Ovary (tissue), 9 donors: Measurements from ENCODE around the gene MYRF. TPM values are rescaled to one million over a fixed set of nuclear protein-coding genes. Genes with fewer than 3 reads are reported as not detected.

Experiments
- DNase-seq, 5 donors: peaks; one replicate each; pipeline ENCODE4 v3.0.0-alpha.2; 2019 to 2020
- H3K27ac ChIP-seq, 2 donors: fragments of 200-600 bp; one replicate each; pipeline versions ENCODE4 v1.5.1 to v1.8.0; 2019 to 2022
- H3K27me3 ChIP-seq: fragments of 200-600 bp; one replicate; pipeline ENCODE4 v1.8.0; 2022
- H3K36me3 ChIP-seq: fragments of 200-600 bp; sonication (generic); one replicate; pipeline ENCODE4 v1.5.1; 2019
- H3K4me1 ChIP-seq: one replicate; pipeline ENCODE4 v1.8.1; 2013; ENCODE audit warnings: mild to moderate bottlenecking, moderate library complexity; ENCODE audit not compliant: insufficient read depth
- H3K4me3 ChIP-seq: fragments of 200-600 bp; sonication (generic); one replicate; pipeline ENCODE4 v1.5.1; 2017
- H3K9me3 ChIP-seq, 2 donors: fragments of 200-600 bp in 1 of 2; sonication (generic) in 1 of 2; one replicate each; pipeline versions ENCODE4 v1.5.1 to v1.8.1; 2013 to 2019; ENCODE audit warnings: mild to moderate bottlenecking in 1 of 2, moderate library complexity in 1 of 2
- EP300 ChIP-seq: sonication (generic); formaldehyde crosslinking; IDR thresholded peaks from one replicate; pipeline ENCODE4 v1.6.1; 2017; ENCODE audit warnings: antibody characterized with exemption
- POLR2A ChIP-seq: fragments of 450-650 bp; IDR thresholded peaks from one replicate; pipeline ENCODE4 v1.6.1; 2017; ENCODE audit warnings: antibody characterized with exemption, mild to moderate bottlenecking, moderate library complexity
- WGBS, 3 donors: extraction: QIAGEN DNeasy Blood & Tissue Kit in 1 of 3; methylation state at CpG; one replicate each; pipeline versions ENCODE4 v1.1.5 to v1.1.7; 2013 to 2017; 5-methylcytosine and 5-hydroxymethylcytosine counted together
- intact Hi-C, 4 donors: fragments of 100-400 bp; cut with DNase I; formaldehyde crosslinking; loops; one replicate each; pipeline versions ENCODE4 v1.11.0 to v1.15.1; 2022 to 2023
- polyA plus RNA-seq, 2 donors: library from polyadenylated mRNA; stranded (reverse); fragments of 200-250 nt in 1 of 2; fragments of 350-450 nt in 1 of 2; fragmentation: Illumina TruSeq in 1 of 2; extraction: RNeasy Lipid Tissue Mini Kit (QIAGEN cat#74804) in 1 of 2; gene quantifications; one replicate each; pipeline ENCODE4 v1.2.3, GENCODE V29; 2013 to 2014
- total RNA-seq, 7 donors: library from RNA; depleted of rRNA in 2 of 7; stranded (reverse); fragments of >200 nt in 2 of 7; fragmentation: NEBNext Ultra II Directional in 3 of 7; extraction: Animal tissue kit (Norgen Biotek cat#: 25700) in 3 of 7; gene quantifications; one replicate each; pipeline versions ENCODE4 v1.1.0 to v1.2.4, GENCODE V29; 2016 to 2023
- TF ChIP-seq, protein P1 (sequence below), 3 donors: fragments of 450-650 bp in 2 of 3; fragments of 200-600 bp in 1 of 3; IDR thresholded peaks; one replicate each; pipeline versions ENCODE4 v1.5.1 to v1.8.0; 2016 to 2022; ENCODE audit warnings: antibody characterized with exemption in 3 of 3, mild to moderate bottlenecking in 1 of 3
- donor health status: DM: no; HTN: no; CAD: no; lungs with moderate emphysema.
- donor health status: DM: no; HTN: no; CAD: no.
- donor health status: Bipolar disorder and iron deficiency.
- donor health status: DM: yes; HTN: yes; CAD: no.
- donor health status: DM: no; HTN: no; CAD: no.
- donor health status: DM: yes; HTN: yes; CAD: no.

The MYRF gene
- total and polyA plus RNA-seq, 9 donors, result 6.6 to 109 (median 23.3) TPM

DNA sequence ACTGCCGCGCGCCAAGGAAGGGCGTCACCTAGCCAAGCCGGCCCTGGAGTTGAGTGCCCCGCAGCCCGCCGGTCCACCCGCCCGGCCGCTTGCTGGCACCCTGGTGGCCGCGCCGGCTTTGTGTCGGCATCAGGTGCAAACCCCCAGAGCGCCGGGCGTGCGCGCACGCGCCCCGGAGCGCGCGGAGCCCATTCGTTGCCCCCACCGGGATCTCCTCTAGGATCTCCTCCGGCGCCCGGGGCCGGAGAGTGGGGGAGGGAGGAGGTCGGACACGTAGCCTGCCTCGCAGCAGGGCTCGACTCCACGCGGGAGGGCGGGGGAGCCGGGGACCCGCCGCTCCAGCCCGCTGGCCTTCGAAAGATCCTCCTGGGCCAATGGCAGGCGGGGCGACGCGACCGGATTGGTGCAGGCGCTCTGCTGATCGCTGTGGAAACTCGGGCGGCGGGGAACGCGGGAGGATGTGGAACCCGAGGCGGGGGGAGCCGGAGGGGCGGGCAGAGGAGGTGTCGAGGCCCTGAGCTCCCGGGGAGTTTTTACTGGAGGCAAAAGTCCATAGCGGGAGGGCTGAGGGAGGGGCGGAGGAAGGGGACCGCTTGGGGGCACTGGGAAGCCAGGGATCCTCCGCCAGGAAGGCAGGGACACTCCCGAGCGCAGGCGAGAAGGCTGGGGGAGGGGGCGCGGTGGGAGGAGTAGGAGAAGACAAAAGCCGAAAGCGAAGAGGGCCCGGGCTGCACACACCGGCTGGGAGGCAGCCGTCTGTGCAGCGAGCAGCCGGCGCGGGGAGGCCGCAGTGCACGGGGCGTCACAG, 75.3 kb downstream of the MYRF start, which contains the start of gene FADS2:
TSS of gene FADS2 (plus strand) at position 730 of the 808 bp plus-strand sequence. CDS start 91 bp downstream, outside the sequence.
- H3K27me3 ChIP-seq, result no peaks in the 10 kb centered on the region
- H3K4me1 ChIP-seq, result peaks cover 8% of the 10 kb centered on the region
- peak; percentile 84 to 89 (median 86) for DNase-seq
- no peaks in the 10 kb centered on the region for H3K9me3 ChIP-seq
- WGBS, 3 donors, result 0 to 1% (median 0%) methylated on average over 44 to 83 of the region's 83 CpGs
- TF ChIP-seq POLR2A, result no peak
- TF ChIP-seq, protein P1, sequence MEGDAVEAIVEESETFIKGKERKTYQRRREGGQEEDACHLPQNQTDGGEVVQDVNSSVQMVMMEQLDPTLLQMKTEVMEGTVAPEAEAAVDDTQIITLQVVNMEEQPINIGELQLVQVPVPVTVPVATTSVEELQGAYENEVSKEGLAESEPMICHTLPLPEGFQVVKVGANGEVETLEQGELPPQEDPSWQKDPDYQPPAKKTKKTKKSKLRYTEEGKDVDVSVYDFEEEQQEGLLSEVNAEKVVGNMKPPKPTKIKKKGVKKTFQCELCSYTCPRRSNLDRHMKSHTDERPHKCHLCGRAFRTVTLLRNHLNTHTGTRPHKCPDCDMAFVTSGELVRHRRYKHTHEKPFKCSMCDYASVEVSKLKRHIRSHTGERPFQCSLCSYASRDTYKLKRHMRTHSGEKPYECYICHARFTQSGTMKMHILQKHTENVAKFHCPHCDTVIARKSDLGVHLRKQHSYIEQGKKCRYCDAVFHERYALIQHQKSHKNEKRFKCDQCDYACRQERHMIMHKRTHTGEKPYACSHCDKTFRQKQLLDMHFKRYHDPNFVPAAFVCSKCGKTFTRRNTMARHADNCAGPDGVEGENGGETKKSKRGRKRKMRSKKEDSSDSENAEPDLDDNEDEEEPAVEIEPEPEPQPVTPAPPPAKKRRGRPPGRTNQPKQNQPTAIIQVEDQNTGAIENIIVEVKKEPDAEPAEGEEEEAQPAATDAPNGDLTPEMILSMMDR (IDR thresholded peaks at IDR 0.05), result peak in 1 of 3 donors; percentile 14
- peak within 1 kb of the TSS; percentile 49 for H3K4me3 ChIP-seq
- intact Hi-C loops, result loop anchor here in 1 of 4 donors (2.0 kb wide), 1 partner anchor 63 kb away; the partner anchor contains the start of gene FADS3
- no peaks in the 10 kb centered on the region for H3K36me3 ChIP-seq
- peak within 1 kb of the TSS; percentile 59 to 71 for H3K27ac ChIP-seq

DNA sequence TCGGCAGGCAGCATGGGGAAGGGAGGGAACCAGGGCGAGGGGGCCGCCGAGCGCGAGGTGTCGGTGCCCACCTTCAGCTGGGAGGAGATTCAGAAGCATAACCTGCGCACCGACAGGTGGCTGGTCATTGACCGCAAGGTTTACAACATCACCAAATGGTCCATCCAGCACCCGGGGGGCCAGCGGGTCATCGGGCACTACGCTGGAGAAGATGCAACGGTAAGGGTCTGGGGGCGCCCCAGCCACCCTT, 75.9 kb downstream of the MYRF start:
- H3K27me3 ChIP-seq, result no peaks in the 10 kb centered on the region
- no peaks in the 10 kb centered on the region for H3K36me3 ChIP-seq
- no peaks in the 10 kb centered on the region for H3K9me3 ChIP-seq
- TF ChIP-seq POLR2A, result no peak
- TF ChIP-seq, protein P1 (IDR thresholded peaks at IDR 0.05), result no peak
- TF ChIP-seq EP300, result no peak
- 0 to 1% (median 1%) methylated on average over 16 of the region's 16 CpGs for WGBS, 3 donors
- peaks cover 8% of the 10 kb centered on the region for H3K4me1 ChIP-seq
- peak overlapping the region; percentile 49 for H3K4me3 ChIP-seq
- no peak for DNase-seq
- intact Hi-C loops, result loop anchor here in 1 of 4 donors (2.0 kb wide), 1 partner anchor 62 kb away; the partner anchor contains the start of gene FADS3
- peak overlapping the region; percentile 34 to 71 for H3K27ac ChIP-seq

DNA sequence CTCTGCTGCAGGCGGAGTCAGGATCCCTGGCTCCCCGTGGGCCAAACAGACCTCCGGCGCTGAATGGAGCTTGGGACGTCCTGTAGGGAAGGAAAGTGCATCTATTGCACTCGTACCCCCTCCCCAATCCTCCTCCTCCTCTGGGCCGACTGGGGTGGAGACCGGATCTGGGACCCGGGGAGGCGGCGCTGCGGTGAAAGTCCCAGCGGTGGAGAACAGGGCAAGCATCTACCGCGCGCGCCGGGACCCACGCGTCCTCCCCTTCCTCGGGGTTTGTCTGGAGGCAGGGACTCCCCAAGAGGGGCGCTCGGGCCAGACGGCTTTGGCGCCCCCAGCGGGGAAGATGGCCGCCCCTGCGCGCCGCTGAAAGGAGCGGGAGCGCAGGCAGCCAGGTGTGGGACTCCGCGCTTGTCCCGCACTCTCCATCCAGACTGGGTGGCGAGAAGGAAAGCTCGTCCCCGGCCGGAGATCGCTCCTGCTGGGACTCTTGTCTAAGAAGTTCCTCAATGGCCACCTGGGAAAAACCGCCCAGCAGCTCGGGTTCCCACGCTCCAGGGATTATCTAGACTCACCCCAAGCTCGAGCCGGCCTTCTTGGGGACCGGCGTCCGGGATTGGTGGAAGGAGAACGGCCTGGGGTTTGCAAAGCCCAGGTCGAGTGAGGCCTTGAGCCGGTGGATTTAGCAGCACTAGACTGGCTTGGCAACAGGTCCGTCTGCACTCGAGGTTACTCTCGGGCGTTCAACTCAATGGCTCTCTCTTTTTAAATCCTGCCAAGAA, 76.4 kb downstream of the MYRF start:
- peak; percentile 45 to 71 (median 46) for DNase-seq
- H3K4me3 ChIP-seq, result peak overlapping the region; percentile 49
- no peaks in the 10 kb centered on the region for H3K27me3 ChIP-seq
- peaks cover 8% of the 10 kb centered on the region for H3K4me1 ChIP-seq
- TF ChIP-seq EP300 (no peak), POLR2A (no peak)
- TF ChIP-seq, protein P1 (IDR thresholded peaks at IDR 0.05), result peak in 2 of 3 donors; percentile 40 to 43
- no peaks in the 10 kb centered on the region for H3K9me3 ChIP-seq
- peak overlapping the region; percentile 34 to 57 for H3K27ac ChIP-seq
- intact Hi-C loops, result loop anchor here in 1 of 4 donors (2.0 kb wide), 1 partner anchor 62 kb away; the partner anchor contains the start of gene FADS3
- WGBS, 3 donors, result 1 to 2% (median 1%) methylated on average over 31 to 55 of the region's 55 CpGs
- no peaks in the 10 kb centered on the region for H3K36me3 ChIP-seq

DNA sequence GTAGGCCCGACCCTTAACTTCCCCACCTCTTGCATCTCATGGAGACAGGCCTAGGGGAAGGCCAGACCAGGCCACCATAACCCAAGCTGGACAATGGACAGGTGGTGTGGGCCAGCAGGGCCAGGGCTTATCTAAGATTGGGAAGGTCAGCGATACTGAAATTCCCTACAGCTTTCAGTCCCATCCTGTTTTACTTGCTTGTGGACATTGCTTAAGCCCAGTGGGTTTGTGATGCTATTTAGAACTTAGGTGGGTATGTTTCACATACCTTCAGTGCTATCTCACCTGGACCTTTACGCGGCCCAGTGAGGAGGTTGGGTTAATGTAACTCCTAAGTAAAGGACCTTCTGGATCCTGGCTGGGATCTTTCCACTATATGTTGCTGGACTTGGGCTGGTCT, 77.4 kb downstream of the MYRF start:
- intact Hi-C loops, result loop anchor here in 1 of 4 donors (2.0 kb wide), 1 partner anchor 61 kb away; the partner anchor contains the start of gene FADS3
- Histone ChIP-seq H3K27ac (peak overlapping the region; percentile 34 to 38), H3K36me3 (no peaks in the 10 kb centered on the region), H3K27me3 (no peaks in the 10 kb centered on the region), H3K4me1 (peaks cover 12% of the 10 kb centered on the region), H3K9me3 (no peaks in the 10 kb centered on the region), H3K4me3 (no peak overlapping the region)
- no peak for DNase-seq
- TF ChIP-seq EP300 (no peak), POLR2A (no peak)
- TF ChIP-seq, protein P1 (IDR thresholded peaks at IDR 0.05), result no peak
- WGBS, 3 donors, result 76 to 83% (median 79%) methylated on average over 4 of the region's 4 CpGs
